NCI-H510A treated with DMSO at 0.1 percent for 48 hours (cell line): Measurements from ENCODE around the gene CRIP3.

Experiments
- DNase-seq: peaks from one replicate; lab custom pipeline; 2025; lab: John Stamatoyannopoulos, UW

Gene CRIP3

DNA sequence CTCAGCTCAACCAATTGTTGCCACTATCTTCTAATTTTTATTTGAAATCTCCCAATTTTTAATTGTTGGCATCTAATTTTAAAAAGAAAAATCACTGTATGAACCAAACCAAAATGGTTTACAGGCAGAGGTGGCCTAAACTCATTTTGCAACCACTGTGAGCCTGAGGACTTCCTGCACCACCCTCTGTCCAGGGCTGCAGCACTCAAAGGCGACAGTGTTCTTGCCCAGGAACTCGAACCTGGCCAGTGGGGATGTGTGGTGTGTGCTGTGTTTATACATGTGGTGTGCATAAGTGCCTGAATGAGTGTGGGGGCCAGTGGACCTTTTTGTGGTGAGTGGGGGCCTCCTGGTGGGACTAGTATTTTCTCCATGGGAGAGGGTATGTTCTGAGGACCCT is 34.9 kb downstream of the CRIP3 start:
- DNase-seq: no peak

DNA sequence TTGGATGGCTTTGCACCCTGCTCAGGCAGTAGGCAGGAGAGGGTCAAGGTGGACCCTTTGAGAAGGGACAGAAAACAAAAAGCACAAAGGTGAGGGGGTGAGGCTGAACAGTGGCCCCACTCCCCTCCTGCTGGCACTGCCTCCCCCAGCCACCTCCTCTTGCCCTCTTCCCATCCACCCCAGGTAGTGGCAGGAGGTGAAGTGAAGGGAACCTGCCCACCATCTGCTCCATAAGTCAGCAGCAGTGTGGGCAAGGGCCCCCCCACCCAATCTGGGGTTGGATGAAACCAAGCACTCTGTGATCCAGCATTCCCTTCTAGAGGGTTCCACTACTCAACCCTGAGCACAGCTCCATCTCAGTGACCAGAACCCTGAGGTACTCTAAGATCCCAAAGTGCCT is 36.7 kb downstream of the CRIP3 start:
- no peak for DNase-seq

DNA sequence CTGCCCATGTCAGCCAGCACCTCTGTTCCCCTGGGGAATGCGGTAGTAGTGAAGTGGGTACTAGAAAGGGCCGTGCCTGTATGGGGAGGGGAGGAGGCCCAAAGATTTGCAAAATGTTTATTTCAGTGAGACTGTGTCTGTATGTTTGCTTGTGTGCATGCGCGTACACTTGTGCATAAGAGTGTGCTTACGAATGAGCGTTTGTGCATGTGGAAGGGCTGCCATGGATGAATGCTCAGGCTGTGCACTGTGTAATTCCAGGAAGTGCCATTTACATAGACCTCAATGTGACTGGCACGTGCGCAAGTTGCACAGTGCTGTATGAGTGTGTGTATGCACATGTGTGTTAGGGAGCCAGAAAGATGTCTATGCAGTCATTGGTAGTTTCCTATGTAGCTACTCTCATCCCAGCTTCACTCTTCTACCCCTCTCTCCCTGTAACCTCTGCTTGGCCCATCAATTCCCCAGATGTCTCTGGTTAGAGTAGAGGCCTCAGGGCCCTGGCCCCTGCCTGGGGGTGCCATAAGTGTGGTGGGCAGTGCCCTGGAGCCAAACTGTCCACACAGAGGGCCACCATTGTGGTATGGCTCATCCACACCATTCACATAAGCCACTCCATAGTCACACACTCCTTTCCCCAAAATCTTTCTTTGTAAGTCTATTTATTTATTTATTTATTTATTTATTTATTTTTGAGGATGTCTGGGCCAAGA is 37.4 kb downstream of the CRIP3 start:
- DNase-seq: no peak

DNA sequence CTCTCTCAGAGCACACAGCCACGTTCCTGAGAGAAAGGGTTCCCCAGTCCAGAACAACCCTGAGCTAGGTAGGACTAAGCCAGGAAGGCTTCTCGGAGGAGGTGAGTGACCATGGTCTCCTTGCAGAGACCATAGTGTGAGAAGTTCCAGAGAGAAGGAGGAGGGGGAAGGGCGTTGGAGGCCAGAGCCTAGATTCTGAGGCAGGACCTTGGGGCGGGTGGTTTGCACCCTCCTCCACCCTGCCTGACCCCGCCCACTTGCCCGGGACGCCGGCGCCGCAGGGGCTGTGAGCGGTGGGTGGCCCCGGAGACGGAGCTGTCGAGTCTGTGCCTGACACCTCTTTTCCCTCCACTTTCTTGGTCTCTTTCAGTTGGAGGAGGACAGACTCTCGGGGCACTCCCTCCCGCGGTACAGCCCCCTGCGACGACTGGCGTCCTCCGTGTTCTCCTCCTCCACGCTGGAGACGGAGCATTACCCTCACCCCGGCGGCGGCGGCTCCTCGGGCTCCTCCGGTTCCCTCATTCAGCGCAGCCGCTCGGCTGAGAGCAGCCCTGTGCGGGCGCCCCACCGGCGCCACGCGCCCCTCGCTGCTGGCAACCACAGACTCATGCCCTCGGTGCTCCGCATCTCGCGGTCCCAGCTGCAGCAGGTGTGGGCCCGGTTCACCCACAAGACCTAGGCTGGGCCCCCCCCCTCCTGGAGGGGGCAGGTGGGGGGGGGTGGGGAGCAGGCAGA is 39.2 kb downstream of the CRIP3 start:
- DNase-seq: no peak

DNA sequence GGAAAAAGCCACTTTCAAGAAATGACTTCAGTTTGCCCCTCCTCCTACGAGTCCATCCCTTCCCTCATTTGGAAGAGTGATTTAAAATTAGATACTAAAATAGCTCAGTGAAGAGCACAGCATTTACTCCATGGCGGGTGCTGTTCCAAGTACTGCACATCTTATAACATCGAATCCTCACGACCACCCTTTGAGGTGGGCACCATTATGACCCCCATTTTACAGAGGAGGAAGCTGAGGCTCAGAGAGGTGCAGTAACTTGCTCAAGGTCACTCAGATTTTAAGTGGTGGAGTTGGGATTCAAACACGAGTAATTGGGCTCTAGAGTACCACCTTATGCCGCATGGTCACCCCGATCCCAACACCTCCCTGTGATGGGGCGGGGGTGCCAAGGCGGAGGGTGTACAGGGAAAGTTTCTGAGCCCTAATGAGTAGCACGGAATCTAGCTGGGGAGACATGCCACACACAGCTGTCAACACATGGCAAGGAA is 39.8 kb downstream of the CRIP3 start:
- DNase-seq: no peak

DNA sequence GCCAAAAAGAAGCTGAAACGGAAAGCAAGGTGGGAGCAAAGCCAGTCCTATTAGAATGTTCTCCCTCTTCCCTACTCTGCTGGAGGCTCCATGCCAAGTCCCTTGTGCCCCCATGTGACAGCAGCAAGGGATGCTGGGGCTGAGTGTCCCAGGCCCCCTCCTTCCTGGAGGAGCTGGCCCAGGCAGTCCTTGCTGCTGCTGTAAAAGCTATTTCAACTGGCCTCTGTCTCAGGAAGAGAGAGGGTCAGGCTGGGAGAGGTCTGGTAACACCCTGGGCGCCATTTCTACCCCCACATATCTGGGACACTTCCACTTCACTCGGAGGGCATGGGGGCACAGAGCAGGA is 40.3 kb downstream of the CRIP3 start:
- DNase-seq: no peak

DNA sequence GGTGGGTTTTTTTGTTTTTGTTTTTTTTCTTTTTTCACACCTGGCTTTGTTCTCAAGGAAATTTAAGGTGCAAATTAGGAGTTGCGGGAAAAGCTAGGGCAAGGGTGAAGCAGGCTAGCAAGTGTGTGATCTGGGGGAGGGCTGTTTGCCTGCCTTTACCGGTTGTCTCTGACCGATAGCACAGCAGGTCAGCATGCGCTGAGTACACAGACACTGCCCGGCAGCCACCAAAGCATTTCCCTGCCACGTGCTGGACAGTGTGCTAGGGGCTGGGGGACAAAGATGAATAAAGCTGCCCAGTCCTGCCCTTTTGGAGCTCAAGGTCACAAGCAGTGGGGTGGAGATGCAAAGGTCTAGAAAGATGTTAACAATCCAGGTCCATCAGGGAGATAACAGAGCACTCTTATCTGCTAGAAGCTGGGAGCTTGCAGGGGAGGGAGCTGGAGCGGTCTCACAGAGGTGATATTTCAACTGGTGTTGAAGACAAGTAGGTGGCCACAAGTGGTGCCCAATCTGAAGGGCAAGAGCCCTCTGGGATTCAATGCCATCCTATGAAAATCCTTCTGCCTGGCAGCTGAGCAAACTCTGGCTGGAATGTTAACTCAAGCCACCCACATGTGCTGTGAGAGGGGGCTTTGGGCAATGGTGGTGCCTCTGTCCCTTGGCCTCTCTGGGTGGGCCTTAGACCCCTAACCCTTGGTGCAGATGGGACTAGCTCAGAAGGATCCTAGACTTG is 40.8 kb downstream of the CRIP3 start:
- DNase-seq: no peak

DNA sequence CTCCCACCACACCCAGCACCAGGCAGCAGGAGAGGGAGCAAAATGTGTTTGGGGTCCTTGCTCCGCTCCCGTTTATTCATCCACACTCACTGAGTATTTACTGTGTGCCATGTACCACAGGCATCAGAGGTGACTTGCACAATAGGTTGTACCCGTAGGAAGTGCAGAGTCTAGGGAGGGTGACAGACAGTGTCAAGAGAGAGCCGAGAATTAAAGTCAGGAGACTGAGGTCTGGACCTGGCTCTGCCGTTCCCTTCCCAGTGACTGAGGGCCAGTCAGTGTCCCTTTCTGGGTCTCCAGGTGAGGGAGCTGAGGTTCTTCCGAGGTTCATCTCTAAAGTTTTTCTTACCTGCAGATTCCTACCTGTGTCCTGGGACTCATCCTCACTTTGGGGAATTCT is 43.1 kb downstream of the CRIP3 start:
- DNase-seq: no peak

DNA sequence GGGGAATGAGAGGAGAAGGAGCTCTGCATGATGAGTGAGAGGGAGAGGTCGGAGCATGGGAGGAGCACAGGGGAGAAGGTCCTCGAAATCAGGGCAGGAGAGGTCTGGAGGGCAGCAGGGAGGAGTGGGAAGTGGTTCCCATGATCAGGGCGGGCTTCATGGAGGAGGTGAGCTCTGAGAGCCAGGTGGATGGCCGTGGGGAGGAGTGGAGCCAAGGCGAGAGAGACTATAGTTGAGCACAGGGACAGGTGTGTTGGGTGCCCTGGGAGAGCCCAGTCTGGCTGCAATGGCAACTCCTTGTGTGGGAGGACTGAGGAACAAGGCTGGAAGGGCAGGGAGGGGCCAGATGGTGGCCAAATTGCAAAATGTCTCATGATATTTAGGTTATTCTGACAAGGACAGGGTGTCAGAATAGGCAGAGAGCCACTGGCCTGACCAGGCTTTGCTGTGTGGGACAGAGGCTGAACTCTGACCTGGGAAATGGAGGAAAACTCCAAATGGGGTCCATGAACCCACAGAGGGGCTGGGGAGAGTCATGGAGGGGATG is 44.0 kb downstream of the CRIP3 start:
- DNase-seq: no peak

DNA sequence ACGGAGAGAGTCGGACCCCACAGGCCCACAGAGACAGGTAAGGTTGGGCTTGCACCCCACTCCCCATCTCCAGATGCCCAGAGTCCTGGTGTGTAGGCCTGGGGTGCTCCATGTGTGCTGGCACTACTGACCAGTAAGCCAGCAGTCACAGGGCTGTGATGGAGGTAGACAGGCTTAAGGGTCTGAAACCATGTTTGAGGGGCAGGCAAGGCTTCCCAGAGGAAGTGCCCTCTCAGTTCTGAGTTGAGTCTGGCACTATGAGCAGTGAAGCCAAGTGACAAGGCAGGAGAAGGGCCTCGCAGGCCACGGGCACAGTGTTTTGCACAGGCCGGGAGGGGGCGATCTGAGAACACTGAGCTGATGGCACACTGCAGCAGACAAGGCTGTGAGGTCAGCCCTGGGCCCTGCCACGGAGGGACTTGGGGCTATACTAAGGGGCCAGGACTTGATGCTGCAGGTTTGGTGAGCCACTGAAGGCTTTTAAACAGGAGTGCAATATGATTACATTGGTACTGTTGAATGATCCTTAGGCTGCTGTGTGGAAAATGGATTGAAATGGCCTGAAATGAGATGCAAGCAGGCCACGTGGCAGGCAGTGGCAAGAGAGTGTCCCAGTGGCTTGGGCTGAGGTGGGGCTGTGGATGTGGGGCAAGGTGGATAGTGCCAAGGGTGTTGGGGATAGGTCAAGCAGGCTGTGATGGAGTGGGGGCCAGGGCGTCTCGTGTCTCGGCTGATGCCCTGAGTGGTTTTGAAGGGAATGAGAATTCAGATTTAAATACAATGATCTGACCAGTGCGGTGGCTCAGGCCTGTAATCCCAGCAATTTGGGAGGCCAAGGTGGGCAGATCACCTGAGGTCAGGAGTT is 45.1 kb downstream of the CRIP3 start:
- peak; percentile 7 for DNase-seq

DNA sequence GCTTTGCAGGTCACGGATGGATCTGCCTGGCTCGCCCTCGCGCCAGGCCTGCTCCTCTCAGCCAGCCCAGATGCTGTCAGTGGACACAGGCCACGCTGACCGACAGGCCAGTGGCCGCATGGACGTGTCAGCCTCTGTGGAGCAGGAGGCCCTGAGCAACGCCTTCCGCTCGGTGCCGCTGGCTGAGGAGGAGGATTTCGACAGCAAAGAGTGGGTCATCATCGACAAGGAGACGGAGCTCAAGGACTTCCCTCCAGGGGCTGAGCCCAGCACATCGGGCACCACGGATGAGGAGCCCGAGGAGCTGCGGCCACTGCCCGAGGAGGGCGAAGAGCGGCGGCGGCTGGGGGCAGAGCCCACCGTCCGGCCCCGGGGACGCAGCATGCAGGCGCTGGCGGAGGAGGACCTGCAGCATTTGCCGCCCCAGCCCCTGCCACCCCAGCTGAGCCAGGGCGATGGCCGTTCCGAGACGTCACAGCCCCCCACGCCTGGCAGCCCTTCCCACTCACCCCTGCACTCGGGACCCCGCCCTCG is 45.8 kb downstream of the CRIP3 start:
- no peak for DNase-seq

DNA sequence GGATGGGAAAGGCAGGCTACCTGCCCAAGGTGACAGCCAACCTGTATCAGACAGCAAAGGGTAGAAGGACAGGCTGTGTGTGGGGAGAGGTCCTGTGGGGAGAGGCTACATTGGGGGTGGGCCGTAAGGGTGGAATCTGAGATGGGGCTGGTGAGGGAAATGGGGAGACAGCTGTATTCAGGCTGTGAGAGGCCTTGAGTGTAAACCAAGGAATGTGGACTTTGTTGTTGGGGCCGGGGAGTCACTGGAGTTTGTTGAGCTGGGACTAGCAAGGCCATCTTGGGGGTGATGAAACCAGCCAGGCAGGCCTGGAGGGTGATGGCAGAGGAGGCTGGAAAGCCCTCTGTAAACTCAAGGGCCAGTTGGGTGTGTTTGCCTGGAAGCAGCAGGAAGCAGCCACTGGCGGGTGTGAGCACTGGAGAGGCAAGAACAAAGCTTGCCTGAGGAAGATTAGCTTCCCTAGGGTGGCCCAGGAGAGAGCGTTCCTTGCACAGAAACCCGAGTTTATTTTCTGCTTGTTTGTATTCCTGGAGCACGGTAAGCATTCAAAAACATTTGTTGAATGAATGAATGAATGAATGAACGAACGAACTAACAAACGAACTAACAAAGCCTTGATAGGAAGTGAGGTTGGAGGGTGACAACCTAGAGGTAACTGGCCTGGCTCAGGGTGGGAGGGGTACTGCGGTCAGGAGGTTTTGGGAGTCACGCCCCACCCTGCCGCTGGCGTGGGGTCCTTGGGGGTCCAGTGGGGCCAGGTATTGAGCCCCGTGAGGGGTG is 46.4 kb downstream of the CRIP3 start:
- DNase-seq: peak; percentile 12

DNA sequence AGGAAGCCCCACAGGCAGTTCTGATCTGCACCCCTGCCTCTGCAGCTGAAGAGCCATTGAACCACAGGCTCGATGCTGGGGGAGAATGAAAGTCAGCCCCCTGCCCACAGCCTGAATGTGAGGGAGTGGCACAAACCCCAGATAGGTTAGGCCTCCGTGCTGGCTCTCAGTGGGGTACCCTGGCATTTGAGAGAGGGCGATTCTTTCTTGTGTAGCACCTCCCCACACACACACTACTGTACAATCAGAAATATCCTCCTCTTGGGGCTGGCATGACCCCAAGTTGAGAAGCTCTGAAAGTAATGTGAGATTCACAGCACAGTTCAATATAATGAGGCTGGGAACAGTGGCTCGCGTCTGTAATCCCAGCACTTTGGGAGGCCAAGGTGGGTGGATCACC is 47.4 kb downstream of the CRIP3 start:
- DNase-seq: no peak

DNA sequence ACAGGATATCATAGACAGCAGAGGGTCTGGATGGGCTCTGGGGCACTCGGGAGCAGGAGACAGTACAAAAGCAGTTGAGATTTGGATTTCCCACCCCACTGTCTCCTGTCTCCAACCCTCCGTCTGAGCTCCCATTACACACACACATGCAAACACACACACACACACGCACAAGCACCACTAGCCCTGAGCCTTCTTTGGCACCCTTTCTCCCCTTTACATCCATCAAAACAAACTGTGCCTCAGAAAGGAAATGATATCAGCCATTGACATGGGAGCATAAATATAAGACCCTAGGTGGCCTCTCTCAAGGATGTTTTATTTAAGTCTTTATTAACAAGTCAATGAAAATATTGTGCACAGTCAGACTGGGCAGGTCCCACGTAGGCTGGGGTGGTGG is 47.8 kb downstream of the CRIP3 start:
- DNase-seq: no peak

DNA sequence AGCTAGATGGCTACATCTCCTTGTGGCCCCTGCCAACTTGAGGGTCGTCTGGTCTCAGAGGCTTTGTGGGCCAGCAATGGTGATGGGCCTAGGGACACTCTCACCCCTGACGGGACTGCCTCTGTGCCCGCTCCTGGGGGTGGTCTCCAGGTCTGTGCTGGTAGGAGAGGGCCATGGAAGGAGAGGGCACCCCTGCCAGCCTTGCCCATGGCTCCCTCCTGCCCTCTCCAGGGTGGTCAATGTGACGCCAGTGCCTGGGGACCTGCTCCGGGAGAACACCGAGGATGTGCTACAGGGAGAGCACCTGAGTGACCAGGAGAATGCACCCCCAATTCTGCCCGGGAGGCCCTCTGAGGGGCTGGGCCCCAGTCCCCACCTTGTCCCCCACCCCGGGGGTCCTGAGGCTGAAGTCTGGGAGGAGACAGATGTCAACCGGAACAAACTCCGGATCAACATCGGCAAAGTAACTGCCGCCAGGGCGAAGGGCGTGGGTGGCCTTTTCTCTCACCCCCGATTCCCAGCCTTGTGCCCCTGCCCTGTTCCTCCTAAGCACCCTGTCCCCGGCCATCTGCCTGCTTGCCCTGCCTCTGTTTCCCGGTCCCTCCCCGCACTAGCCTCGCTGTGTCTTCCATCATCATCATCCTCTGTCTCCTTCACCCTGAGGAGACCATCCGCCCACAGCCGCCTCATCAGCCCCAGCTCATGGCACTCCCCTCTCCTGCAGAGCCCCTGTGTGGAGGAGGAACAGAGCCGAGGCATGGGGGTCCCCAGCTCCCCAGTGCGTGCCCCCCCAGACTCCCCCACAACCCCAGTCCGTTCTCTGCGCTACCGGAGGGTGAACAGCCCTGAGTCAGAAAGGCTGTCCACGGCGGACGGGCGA is 49.6 kb downstream of the CRIP3 start:
- DNase-seq: no peak

DNA sequence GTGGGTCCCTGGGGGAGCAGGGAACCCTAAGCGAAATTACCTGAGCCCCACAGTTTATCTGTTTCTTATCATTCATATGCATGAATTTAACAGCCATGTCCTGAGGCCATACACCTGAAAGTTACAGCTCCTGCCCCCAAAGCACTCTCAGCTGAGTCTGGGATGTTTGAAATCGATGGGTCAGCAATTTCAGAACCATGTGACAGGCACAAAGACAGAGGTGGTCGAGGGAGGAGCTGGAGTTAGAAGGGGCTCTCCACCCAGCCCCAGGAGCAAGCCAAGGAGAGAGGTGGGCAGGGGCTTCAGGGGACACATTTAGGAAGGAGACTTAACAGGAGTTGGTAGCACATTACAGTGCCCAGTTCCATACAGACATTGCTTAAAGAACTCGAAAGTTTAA is 50.4 kb downstream of the CRIP3 start:
- DNase-seq: no peak

DNA sequence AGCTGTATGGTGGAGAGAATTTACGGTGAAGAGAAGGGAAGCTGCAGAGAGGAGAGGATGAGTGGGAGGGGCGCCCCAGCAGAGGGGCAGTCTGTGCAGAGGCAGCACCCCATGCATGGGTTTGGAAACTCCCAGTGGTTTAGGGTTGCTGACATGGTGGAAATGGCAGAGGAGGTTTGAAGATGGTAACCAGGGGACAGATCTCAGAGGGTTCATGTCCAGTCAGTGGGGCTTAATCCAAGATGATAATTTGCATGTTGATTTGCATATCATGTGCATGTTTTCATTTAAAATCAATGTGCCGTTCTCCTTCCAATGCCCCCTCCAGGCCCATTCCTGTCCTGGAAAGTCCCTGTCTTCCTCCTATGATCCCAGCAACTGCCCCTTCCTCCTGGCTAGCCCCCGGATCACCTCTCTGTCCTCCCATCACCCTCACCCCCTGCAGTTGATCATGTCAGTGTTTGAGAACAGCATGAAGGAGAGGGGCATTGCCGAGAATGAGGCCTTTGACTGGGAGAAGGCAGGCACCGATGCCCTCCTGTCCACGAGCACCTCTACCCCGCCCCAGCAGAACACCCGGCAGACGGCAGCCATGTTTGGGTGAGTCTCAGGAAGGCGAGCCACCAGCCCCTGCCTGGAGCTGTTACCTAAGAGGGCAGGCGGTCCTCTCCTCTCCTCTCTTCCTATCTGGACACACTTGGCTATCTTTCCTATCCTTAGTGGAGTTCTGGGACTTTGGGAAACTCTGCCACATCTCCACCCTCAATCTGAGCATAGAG is 51.1 kb downstream of the CRIP3 start:
- no peak for DNase-seq

DNA sequence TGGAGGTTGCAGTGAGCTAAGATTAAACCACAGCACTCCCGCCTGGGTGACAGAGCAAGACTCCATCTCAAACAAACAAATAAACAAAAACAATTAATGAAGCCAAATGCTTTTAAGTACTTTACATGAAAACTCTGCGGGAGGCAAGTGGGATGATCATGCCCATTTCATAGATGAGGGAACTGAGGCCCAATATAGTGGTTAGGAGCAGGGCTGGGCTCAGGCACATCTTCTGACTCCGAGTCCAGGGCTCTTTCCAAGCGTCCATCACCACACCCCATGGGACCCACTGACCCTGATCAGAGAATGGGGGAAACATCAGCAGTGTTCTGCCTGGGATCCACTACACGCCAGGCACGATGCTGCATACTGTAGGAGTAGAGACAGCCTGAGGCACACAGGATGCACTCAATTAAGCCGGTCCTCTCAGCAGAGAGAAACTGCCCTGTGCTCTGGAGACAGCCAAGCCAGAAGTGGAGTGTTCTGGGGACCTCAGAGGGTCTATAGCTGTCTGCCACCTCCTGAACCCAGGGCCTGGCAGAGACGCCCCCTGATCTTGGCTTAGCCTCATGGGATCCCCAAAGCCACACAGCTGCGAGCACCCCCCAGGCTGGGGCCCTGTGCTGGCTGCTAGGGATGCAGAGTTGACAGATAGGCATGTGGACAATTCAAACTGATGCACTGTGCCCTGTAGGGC is 51.8 kb downstream of the CRIP3 start:
- no peak for DNase-seq
